Measurements from ENCODE around the gene CAMTA1. TPM values are rescaled to one million over a fixed set of nuclear protein-coding genes. Genes with fewer than 3 reads are reported as not detected.

The CAMTA1 gene
- total RNA-seq, 1 donor from 2014 or later, result 67.9 TPM

GRCh38 chr1:7069931-7070330, 284.7 kb downstream of the CAMTA1 start:
- DNase-seq (ENCODE audit: low spot score), result no peak

GRCh38 chr1:7070389-7071029, 285.3 kb downstream of the CAMTA1 start:
- peak; percentile 63 for DNase-seq (ENCODE audit: low spot score)

- DNase-seq (ENCODE audit: low spot score), result no peak
Observed at GRCh38 chr1:7076117-7076516, 290.9 kb downstream of the CAMTA1 start.

GRCh38 chr1:7076572-7076971, 291.3 kb downstream of the CAMTA1 start:
- no peak for DNase-seq (ENCODE audit: low spot score)

GRCh38 chr1:7077136-7077535, 291.9 kb downstream of the CAMTA1 start:
- DNase-seq (ENCODE audit: low spot score), result no peak

GRCh38 chr1:7077970-7078369, 292.7 kb downstream of the CAMTA1 start:
- no peak for DNase-seq (ENCODE audit: low spot score)

GRCh38 chr1:7079637-7080036, 294.4 kb downstream of the CAMTA1 start:
- DNase-seq (ENCODE audit: low spot score), result no peak

- no peak for DNase-seq (ENCODE audit: low spot score)
Observed at GRCh38 chr1:7084232-7084894, 299.1 kb downstream of the CAMTA1 start.

GRCh38 chr1:7085521-7085920, 300.3 kb downstream of the CAMTA1 start:
- DNase-seq (ENCODE audit: low spot score), result no peak

- DNase-seq (ENCODE audit: low spot score), result no peak
Observed at GRCh38 chr1:7086106-7086505, 300.9 kb downstream of the CAMTA1 start.

GRCh38 chr1:7087888-7088287, 302.6 kb downstream of the CAMTA1 start:
- no peak for DNase-seq (ENCODE audit: low spot score)

GRCh38 chr1:7089497-7089896, 304.2 kb downstream of the CAMTA1 start:
- no peak for DNase-seq (ENCODE audit: low spot score)

GRCh38 chr1:7093297-7093696, 308.0 kb downstream of the CAMTA1 start:
- DNase-seq (ENCODE audit: low spot score), result no peak

- DNase-seq (ENCODE audit: low spot score), result no peak
Observed at GRCh38 chr1:7094086-7094485, 308.8 kb downstream of the CAMTA1 start.

- no peak for DNase-seq (ENCODE audit: low spot score)
Observed at GRCh38 chr1:7094509-7094908, 309.3 kb downstream of the CAMTA1 start.

- DNase-seq (ENCODE audit: low spot score), result no peak
Observed at GRCh38 chr1:7095343-7095964, 310.2 kb downstream of the CAMTA1 start.

GRCh38 chr1:7097938-7098592, 312.8 kb downstream of the CAMTA1 start:
- no peak for DNase-seq (ENCODE audit: low spot score)

- DNase-seq (ENCODE audit: low spot score), result no peak
Observed at GRCh38 chr1:7098641-7099040, 313.4 kb downstream of the CAMTA1 start.

- DNase-seq (ENCODE audit: low spot score), result no peak
Observed at GRCh38 chr1:7100479-7100878, 315.2 kb downstream of the CAMTA1 start.

- no peak for DNase-seq (ENCODE audit: low spot score)
Observed at GRCh38 chr1:7101187-7101586, 315.9 kb downstream of the CAMTA1 start.

- no peak for DNase-seq (ENCODE audit: low spot score)
Observed at GRCh38 chr1:7103361-7103782, 318.1 kb downstream of the CAMTA1 start.

- DNase-seq (ENCODE audit: low spot score), result no peak
Observed at GRCh38 chr1:7103874-7104273, 318.6 kb downstream of the CAMTA1 start.

GRCh38 chr1:7104339-7104738, 319.1 kb downstream of the CAMTA1 start:
- DNase-seq (ENCODE audit: low spot score), result no peak

All from mucosa of gallbladder (tissue), 1 donor.